ENCODE measurements around the gene FBXL16. TPM values are rescaled to one million over a fixed set of nuclear protein-coding genes. Genes with fewer than 3 reads are reported as not detected.
A peak's percentile ranks its signal among the peaks of the same experiment; 100 is the strongest.
"Not testable (repeated sequence)": the region's sequence is repeated elsewhere in the genome, so short reads cannot be mapped to it uniquely, and the experiment has no call there.

The FBXL16 gene
- total and polyA plus RNA-seq, 4 donors, result under 0.01 to 0.14 TPM; not detected in 2

DNA sequence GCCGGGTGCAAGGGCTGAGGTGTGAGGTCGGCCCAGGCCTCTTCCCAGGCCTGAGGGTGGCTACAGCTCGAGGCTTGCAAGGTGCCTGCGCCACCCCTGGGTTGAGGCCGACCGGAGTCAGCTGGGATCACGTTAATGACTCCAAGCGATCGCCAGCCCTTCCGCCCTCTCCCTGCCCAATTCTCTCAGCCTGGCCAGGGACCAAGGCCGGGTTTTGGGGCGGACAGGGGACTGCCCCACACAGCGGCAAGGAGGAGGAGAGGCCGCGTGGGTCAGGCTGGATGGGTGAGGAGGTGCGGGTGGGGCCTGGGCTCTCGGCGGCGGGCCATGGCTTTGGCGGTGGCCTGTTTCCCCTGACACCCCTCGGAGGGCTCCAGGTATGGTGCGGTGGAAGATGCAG lies 12.2 kb downstream of the FBXL16 start (continued):
- TF ChIP-seq, protein P1, sequence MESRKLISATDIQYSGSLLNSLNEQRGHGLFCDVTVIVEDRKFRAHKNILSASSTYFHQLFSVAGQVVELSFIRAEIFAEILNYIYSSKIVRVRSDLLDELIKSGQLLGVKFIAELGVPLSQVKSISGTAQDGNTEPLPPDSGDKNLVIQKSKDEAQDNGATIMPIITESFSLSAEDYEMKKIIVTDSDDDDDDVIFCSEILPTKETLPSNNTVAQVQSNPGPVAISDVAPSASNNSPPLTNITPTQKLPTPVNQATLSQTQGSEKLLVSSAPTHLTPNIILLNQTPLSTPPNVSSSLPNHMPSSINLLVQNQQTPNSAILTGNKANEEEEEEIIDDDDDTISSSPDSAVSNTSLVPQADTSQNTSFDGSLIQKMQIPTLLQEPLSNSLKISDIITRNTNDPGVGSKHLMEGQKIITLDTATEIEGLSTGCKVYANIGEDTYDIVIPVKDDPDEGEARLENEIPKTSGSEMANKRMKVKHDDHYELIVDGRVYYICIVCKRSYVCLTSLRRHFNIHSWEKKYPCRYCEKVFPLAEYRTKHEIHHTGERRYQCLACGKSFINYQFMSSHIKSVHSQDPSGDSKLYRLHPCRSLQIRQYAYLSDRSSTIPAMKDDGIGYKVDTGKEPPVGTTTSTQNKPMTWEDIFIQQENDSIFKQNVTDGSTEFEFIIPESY (IDR thresholded peaks at IDR 0.05), result no peak

GRCh38 chr16:692356-693108 lies 13.1 kb downstream of the FBXL16 start:
- H3K27me3 ChIP-seq (ENCODE audit: control insufficient read depth in 4 of 4, insufficient read depth in 4 of 4, low read length in 3 of 4), result peaks cover 2 to 12% (median 6%) of the 10 kb centered on the region in 4 donors
- H3K9me3 ChIP-seq (ENCODE audit: control insufficient read depth in 4 of 4, low read length in 3 of 4), result no peaks in the 10 kb centered on the region
- TF ChIP-seq, protein P2, sequence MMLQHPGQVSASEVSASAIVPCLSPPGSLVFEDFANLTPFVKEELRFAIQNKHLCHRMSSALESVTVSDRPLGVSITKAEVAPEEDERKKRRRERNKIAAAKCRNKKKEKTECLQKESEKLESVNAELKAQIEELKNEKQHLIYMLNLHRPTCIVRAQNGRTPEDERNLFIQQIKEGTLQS (IDR thresholded peaks at IDR 0.05), result no peak
- TF ChIP-seq TAF1 (conservative IDR thresholded peaks at IDR 0.05) (no peak), FOXA1 (IDR thresholded peaks at IDR 0.05) (no peak), YY1 (IDR thresholded peaks at IDR 0.05) (no peak)
- H3K4me1 ChIP-seq (ENCODE audit: control insufficient read depth in 4 of 4, insufficient read depth in 4 of 4, low read length in 3 of 4), result peaks cover 14 to 30% (median 24%) of the 10 kb centered on the region in 4 donors
- H3K27ac ChIP-seq (ENCODE audit: low read depth in 1 of 2, low read length in 2 of 2), result no peak overlapping the region
- 67% methylated on average over 10 of the region's 10 CpGs for WGBS
- H3K4me3 ChIP-seq (ENCODE audit: low read depth in 1 of 3, low read length in 3 of 3), result no peak overlapping the region
- no peak for DNase-seq (ENCODE audit: low spot score)
- H3K36me3 ChIP-seq (ENCODE audit: control insufficient read depth in 4 of 4, insufficient read depth in 3 of 4, low read depth in 1 of 4, low read length in 3 of 4), result peaks cover 0 to 2% (median 0%) of the 10 kb centered on the region in 4 donors
- no peak overlapping the region for H3K9ac ChIP-seq (ENCODE audit: low read depth in 1 of 2, low read length in 2 of 2)

GRCh38 chr16:691242-691641 lies 14.4 kb downstream of the FBXL16 start:
- 85% methylated on average over 16 of the region's 16 CpGs for WGBS
- H3K27ac ChIP-seq (ENCODE audit: low read depth in 1 of 2, low read length in 2 of 2); H3K9ac ChIP-seq (ENCODE audit: low read depth in 1 of 2, low read length in 2 of 2); H3K27me3 ChIP-seq (ENCODE audit: control insufficient read depth in 4 of 4, insufficient read depth in 4 of 4, low read length in 3 of 4); DNase-seq (ENCODE audit: low spot score); H3K36me3 ChIP-seq (ENCODE audit: control insufficient read depth in 4 of 4, insufficient read depth in 3 of 4, low read depth in 1 of 4, low read length in 3 of 4); H3K9me3 ChIP-seq (ENCODE audit: control insufficient read depth in 4 of 4, low read length in 3 of 4); H3K4me3 ChIP-seq (ENCODE audit: low read depth in 1 of 3, low read length in 3 of 3): not testable (repeated sequence)
- peaks cover 14 to 30% (median 24%) of the 10 kb centered on the region in 4 donors for H3K4me1 ChIP-seq (ENCODE audit: control insufficient read depth in 4 of 4, insufficient read depth in 4 of 4, low read length in 3 of 4)

GRCh38 chr16:689175-689897 lies 16.3 kb downstream of the FBXL16 start:
- no peak for TF ChIP-seq EGR1 (IDR thresholded peaks at IDR 0.05; ENCODE audit: low read depth in 2 of 2)
- TF ChIP-seq, protein P3, sequence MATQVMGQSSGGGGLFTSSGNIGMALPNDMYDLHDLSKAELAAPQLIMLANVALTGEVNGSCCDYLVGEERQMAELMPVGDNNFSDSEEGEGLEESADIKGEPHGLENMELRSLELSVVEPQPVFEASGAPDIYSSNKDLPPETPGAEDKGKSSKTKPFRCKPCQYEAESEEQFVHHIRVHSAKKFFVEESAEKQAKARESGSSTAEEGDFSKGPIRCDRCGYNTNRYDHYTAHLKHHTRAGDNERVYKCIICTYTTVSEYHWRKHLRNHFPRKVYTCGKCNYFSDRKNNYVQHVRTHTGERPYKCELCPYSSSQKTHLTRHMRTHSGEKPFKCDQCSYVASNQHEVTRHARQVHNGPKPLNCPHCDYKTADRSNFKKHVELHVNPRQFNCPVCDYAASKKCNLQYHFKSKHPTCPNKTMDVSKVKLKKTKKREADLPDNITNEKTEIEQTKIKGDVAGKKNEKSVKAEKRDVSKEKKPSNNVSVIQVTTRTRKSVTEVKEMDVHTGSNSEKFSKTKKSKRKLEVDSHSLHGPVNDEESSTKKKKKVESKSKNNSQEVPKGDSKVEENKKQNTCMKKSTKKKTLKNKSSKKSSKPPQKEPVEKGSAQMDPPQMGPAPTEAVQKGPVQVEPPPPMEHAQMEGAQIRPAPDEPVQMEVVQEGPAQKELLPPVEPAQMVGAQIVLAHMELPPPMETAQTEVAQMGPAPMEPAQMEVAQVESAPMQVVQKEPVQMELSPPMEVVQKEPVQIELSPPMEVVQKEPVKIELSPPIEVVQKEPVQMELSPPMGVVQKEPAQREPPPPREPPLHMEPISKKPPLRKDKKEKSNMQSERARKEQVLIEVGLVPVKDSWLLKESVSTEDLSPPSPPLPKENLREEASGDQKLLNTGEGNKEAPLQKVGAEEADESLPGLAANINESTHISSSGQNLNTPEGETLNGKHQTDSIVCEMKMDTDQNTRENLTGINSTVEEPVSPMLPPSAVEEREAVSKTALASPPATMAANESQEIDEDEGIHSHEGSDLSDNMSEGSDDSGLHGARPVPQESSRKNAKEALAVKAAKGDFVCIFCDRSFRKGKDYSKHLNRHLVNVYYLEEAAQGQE (IDR thresholded peaks at IDR 0.05), result no peak
- TF ChIP-seq TAF1 (conservative IDR thresholded peaks at IDR 0.05), result no peak
- TF ChIP-seq HNF4G (IDR thresholded peaks at IDR 0.05), result no peak
- no peak for TF ChIP-seq GABPA (IDR thresholded peaks at IDR 0.05 in 1 of 2, conservative IDR thresholded peaks at IDR 0.05 in 1 of 2)
- TF ChIP-seq, protein P2 (IDR thresholded peaks at IDR 0.05), result no peak
- TF ChIP-seq RXRA (IDR thresholded peaks at IDR 0.05), result no peak
- TF ChIP-seq JUND (IDR thresholded peaks at IDR 0.05), result no peak
- TF ChIP-seq HNF4A (conservative IDR thresholded peaks at IDR 0.05), result no peak
- no peak for TF ChIP-seq NR2F2 (IDR thresholded peaks at IDR 0.05)
- no peak for DNase-seq (ENCODE audit: low spot score)
- H3K4me1 ChIP-seq (ENCODE audit: control insufficient read depth in 4 of 4, insufficient read depth in 4 of 4, low read length in 3 of 4), result peaks cover 16 to 34% (median 26%) of the 10 kb centered on the region in 4 donors
- H3K27ac ChIP-seq (ENCODE audit: low read depth in 1 of 2, low read length in 2 of 2), result peak overlapping the region in 1 of 2 donors; percentile 71
- peaks cover 0 to 7% (median 0%) of the 10 kb centered on the region in 4 donors for H3K36me3 ChIP-seq (ENCODE audit: control insufficient read depth in 4 of 4, insufficient read depth in 3 of 4, low read depth in 1 of 4, low read length in 3 of 4)
- peaks cover 0 to 4% (median 1%) of the 10 kb centered on the region in 4 donors for H3K27me3 ChIP-seq (ENCODE audit: control insufficient read depth in 4 of 4, insufficient read depth in 4 of 4, low read length in 3 of 4)
- H3K4me3 ChIP-seq (ENCODE audit: low read depth in 1 of 3, low read length in 3 of 3), result peak overlapping the region; percentile 73 to 98 (median 93)
- 84% methylated on average over 26 of the region's 26 CpGs for WGBS
- no peaks in the 10 kb centered on the region for H3K9me3 ChIP-seq (ENCODE audit: control insufficient read depth in 4 of 4, low read length in 3 of 4)
- H3K9ac ChIP-seq (ENCODE audit: low read depth in 1 of 2, low read length in 2 of 2), result peak overlapping the region; percentile 69 to 87

All from liver (tissue), 9 donors.